Measurements from ENCODE around the gene ADSS1. TPM values are rescaled to one million over a fixed set of nuclear protein-coding genes. Genes with fewer than 3 reads are reported as not detected.

ADSS1 gene
- polyA plus RNA-seq, 1 of the 3 experiments (the other 2 are of a cell fraction) = 14.3 TPM

DNA sequence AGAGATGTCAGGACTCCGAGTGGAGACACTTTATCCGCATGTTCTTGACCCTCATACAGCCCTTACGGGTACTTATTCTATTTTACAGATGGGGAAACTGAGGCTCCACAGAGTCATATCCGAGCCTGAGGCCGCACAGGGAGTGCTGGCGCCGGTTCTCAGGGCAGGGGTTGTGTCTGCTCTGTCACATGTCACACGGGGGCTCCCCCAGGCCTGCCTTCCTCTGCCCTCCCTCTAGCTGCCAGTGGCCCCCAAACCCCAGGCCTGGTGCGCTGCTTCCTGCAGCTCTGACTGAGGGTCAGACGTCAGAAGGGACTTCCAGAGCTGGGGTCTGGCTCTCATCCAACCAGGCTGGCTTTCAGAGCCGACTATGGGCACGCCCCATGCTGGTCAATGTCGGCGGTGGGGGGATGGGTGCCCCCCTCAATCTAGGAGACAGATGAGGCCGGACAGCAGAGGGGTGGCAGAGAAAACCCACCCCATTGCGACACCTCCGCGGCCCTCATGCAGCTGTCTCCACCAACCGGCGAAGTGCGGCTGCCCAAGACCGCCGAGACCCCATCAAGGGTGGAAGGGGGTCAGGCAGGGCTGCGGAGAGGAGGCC lies 35.4 kb upstream of the ADSS1 start:
- H3K4me3 ChIP-seq (ENCODE audit: low read depth in 2 of 2, low read length in 1 of 2) = peak overlapping the region in 1 of 2 experiments; percentile 26; a peak in 1 of 4 replicates
- peaks cover 40% of the 10 kb centered on the region for H3K79me2 ChIP-seq (ENCODE audit: insufficient read depth)
- H3K9me3 ChIP-seq = no peaks in the 10 kb centered on the region
- H3K27me3 ChIP-seq (ENCODE audit: insufficient read depth) = no peaks in the 10 kb centered on the region
- peaks cover 13 to 32% of the 10 kb centered on the region in 2 experiments for H3K4me1 ChIP-seq (ENCODE audit: control insufficient read depth in 1 of 2, insufficient read depth in 2 of 2, low read depth in 1 of 2, low read length in 1 of 2)
- no peak overlapping the region for H3K9ac ChIP-seq
- H2AFZ ChIP-seq (ENCODE audit: low read depth) = peak overlapping the region; percentile 78
- ChIA-PET CTCF (interaction anchor here (4.8 kb wide), 1 partner anchor 34 kb away, joined by 18 read pairs; the partner anchor contains the start of gene ADSS1), POLR2A (no interaction called here)
- H4K20me1 ChIP-seq (ENCODE audit: insufficient read depth) = peaks cover 31% of the 10 kb centered on the region
- no peak overlapping the region; a peak in 1 of 4 replicates for H3K27ac ChIP-seq (ENCODE audit: low read depth in 2 of 2, low read length in 1 of 2)
- TF ChIP-seq JUND (IDR thresholded peaks at IDR 0.05) (no peak), EZH2phosphoT487 (IDR thresholded peaks at IDR 0.05; ENCODE audit: borderline replicate concordance, low read depth) (no peak), TEAD4 (IDR thresholded peaks at IDR 0.05; ENCODE audit: borderline replicate concordance, insufficient read depth) (no peak), FOXM1 (IDR thresholded peaks at IDR 0.05; ENCODE audit: low read depth) (no peak), CTCF (IDR thresholded peaks at IDR 0.05) (no peak)
- TF ChIP-seq, protein P1, sequence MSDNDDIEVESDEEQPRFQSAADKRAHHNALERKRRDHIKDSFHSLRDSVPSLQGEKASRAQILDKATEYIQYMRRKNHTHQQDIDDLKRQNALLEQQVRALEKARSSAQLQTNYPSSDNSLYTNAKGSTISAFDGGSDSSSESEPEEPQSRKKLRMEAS (IDR thresholded peaks at IDR 0.05; ENCODE audit: low read depth) = no peak
- TF ChIP-seq, protein P2, sequence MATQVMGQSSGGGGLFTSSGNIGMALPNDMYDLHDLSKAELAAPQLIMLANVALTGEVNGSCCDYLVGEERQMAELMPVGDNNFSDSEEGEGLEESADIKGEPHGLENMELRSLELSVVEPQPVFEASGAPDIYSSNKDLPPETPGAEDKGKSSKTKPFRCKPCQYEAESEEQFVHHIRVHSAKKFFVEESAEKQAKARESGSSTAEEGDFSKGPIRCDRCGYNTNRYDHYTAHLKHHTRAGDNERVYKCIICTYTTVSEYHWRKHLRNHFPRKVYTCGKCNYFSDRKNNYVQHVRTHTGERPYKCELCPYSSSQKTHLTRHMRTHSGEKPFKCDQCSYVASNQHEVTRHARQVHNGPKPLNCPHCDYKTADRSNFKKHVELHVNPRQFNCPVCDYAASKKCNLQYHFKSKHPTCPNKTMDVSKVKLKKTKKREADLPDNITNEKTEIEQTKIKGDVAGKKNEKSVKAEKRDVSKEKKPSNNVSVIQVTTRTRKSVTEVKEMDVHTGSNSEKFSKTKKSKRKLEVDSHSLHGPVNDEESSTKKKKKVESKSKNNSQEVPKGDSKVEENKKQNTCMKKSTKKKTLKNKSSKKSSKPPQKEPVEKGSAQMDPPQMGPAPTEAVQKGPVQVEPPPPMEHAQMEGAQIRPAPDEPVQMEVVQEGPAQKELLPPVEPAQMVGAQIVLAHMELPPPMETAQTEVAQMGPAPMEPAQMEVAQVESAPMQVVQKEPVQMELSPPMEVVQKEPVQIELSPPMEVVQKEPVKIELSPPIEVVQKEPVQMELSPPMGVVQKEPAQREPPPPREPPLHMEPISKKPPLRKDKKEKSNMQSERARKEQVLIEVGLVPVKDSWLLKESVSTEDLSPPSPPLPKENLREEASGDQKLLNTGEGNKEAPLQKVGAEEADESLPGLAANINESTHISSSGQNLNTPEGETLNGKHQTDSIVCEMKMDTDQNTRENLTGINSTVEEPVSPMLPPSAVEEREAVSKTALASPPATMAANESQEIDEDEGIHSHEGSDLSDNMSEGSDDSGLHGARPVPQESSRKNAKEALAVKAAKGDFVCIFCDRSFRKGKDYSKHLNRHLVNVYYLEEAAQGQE (IDR thresholded peaks at IDR 0.05; ENCODE audit: low read depth, low read length) = no peak
- no peak for DNase-seq
- peaks cover 13% of the 10 kb centered on the region for H3F3A ChIP-seq (replicated peaks; ENCODE audit: insufficient read depth)
- peaks cover 3 to 5% of the 10 kb centered on the region in 2 experiments for H3K36me3 ChIP-seq (replicated peaks in 1 of 2; ENCODE audit: control insufficient read depth in 1 of 2, insufficient read depth in 2 of 2, low read length in 1 of 2)
- no peaks in the 10 kb centered on the region for H3K9me2 ChIP-seq
- 50% methylated on average over 15 of the region's 24 CpGs for WGBS (ENCODE audit: low lambda C conversion rate)
- H3K4me2 ChIP-seq = peak overlapping the region; percentile 70; the same call in 1 of the 2 replicates

DNA sequence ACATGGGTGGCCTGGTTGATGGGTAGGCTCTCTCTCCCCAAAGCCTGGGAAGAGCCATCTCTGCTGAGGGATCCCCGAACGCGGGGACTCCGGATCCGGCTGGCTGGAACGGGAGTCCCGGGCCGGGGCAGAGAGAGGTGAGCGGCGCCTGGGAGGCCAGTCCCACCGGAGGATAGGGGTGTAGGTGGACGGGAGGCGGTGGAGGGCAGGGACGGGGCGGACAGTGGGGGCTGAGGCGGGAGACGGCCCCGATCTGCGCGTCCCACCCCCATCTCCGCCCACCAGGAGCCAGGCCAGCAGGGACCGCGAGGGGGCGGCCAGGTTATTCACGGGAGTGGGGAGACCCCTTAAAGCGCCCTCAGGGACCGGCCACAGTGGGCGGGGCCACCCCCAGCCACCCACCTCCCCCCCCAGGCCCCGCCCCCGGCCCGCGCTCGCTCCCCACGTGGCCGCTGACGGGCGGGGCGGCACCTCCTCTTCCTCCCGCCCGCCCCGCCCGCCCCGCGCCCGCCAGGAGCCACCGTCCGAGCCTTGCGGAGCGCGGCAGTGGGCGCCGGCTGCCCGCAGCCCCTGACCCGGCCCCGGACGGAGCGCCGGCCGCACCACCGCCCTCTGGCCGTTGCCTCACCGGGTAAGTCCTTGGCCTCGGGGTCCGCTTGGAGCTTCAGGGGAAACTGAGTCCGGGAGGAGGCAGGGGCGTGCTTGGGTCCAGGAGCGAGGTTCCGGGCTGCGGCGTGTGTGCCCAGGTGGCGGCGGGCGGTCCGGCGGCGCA lies 34.7 kb upstream of the ADSS1 start, which contains the start of gene INF2:
TSS of gene INF2 (plus strand) at position 510 of the 772 bp plus-strand sequence. CDS start 11,748 bp downstream, outside the sequence.
- Histone ChIP-seq H3K36me3 (replicated peaks in 1 of 2; ENCODE audit: control insufficient read depth in 1 of 2, insufficient read depth in 2 of 2, low read length in 1 of 2) (peaks cover 3 to 8% of the 10 kb centered on the region in 2 experiments), H3K4me1 (ENCODE audit: control insufficient read depth in 1 of 2, insufficient read depth in 2 of 2, low read depth in 1 of 2, low read length in 1 of 2) (peaks cover 13 to 36% of the 10 kb centered on the region in 2 experiments), H3K27ac (ENCODE audit: low read depth in 2 of 2, low read length in 1 of 2) (peak within 1 kb of the TSS; percentile 36 to 47; a peak in 3 of 4 replicates), H3K27me3 (ENCODE audit: insufficient read depth) (no peaks in the 10 kb centered on the region), H3K9ac (peak within 1 kb of the TSS; percentile 85), H3K9me2 (no peaks in the 10 kb centered on the region), H4K20me1 (ENCODE audit: insufficient read depth) (peaks cover 38% of the 10 kb centered on the region), H2AFZ (ENCODE audit: low read depth) (peak within 1 kb of the TSS; percentile 78), H3K4me3 (ENCODE audit: low read depth in 2 of 2, low read length in 1 of 2) (peak within 1 kb of the TSS; percentile 87 to 91), H3F3A (replicated peaks; ENCODE audit: insufficient read depth) (peaks cover 13% of the 10 kb centered on the region), H3K79me2 (ENCODE audit: insufficient read depth) (peaks cover 47% of the 10 kb centered on the region), H3K9me3 (no peaks in the 10 kb centered on the region), H3K4me2 (peak within 1 kb of the TSS; percentile 100)
- TF ChIP-seq USF1 (IDR thresholded peaks at IDR 0.05; ENCODE audit: borderline replicate concordance, low read depth) = peak; percentile 62; the same call in 1 of the 2 replicates
- TF ChIP-seq FOXM1 (IDR thresholded peaks at IDR 0.05; ENCODE audit: low read depth) = no peak
- peak; percentile 97 for DNase-seq
- WGBS (ENCODE audit: low lambda C conversion rate) = 11% methylated on average over 11 of the region's 76 CpGs
- CTCF ChIA-PET = interaction anchor here (1.1 to 4.8 kb wide), 3 partner anchors 20 to 49 kb away, joined by 3 to 18 read pairs (median 5); partner anchors contain the start of gene ADSS1
- POLR2A ChIA-PET = no interaction called here

Measured in SK-N-SH (cell line).